ENCODE data around the gene CASTOR1. TPM values are rescaled to one million over a fixed set of nuclear protein-coding genes. Genes with fewer than 3 reads are reported as not detected.

The CASTOR1 gene
- total RNA-seq, 1 donor from 2014 or later: 5.0 TPM

DNA sequence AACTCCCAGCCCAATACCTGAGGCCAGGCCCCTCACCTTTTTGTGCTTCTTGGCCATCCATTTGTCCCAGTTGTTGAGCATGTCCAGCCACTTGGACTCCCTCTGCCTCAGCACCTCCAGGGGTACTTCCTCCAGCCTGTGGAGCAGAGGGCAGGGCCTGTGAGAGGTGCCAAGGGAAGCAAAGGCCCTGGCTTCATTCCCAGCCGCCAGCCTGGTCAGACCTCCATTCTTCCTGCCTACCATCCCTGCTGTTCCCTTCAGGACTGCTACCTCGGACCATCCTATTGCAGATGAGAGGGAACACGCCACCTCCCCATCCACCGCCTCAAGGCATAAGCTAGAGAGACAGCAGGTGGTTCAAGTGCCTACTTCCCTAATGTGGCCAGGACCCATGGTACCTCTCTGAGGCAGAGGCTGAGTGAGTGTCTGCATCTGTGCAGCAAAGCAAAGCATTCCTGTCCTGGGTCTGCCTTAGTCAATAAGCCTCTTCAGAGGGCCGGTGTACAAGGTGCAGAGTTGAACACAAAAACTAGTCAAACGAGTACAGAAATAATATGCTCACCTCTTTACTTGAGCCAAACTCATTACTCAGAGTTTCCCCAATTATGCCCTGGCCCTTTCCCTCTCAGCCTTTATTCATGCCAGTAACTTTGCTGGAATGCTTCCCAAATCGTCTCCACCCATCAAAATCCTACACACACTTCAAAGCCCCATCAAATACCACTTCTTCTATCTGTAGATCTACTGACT, 15.4 kb upstream of the CASTOR1 start:
- intact Hi-C loops (cut with DNase I): loop anchor here (2.0 kb wide), 1 partner anchor 14 kb away; no protein-coding TSS in a partner anchor
- no peak for DNase-seq (ENCODE audit: low spot score)

DNA sequence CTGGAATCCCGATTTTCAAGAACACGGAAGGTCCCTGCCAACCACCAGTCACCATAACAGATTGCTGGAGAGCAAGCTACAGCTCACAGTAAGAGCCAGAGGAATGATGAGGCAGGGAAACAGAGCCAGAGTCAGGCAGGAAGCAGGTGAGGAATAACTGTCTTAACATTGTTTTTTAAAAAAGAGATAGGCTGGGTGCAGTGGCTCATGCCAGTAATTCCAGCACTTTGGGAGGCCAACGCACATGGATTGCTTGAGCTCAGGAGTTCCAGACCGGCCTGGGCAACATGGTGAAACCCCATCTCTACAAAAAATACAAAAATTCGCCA, 13.5 kb upstream of the CASTOR1 start:
- intact Hi-C loops (cut with DNase I): no loop called here
- no peak for DNase-seq (ENCODE audit: low spot score)

- DNase-seq (ENCODE audit: low spot score): peak; percentile 84
- intact Hi-C loops (cut with DNase I): no loop called here
These were observed 12.9 kb upstream of the CASTOR1 start for GRCh38 chr22:30301995-30302809.

DNA sequence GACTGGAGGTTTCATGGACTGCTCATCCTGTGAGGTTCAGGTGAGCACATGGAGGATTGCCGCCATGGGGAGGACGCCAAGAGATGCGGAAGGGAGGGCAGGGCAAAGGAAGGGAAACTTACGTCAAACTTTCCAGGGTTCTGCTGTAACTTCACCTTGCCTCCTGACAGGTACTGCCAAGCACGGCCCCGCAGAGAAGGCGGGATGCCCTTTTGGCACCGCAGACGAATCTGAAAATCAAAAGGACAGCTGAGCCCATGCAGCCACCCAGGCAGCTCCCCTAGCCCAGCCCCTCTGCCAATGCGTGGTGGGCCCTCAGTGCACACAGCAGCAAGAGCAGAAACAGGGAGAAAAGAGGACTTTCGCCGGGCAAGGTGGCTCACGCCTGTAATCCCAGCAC, 10.0 kb upstream of the CASTOR1 start:
- intact Hi-C loops (cut with DNase I): no loop called here
- no peak for DNase-seq (ENCODE audit: low spot score)

GRCh38 chr22:30297991-30298701, 8.8 kb upstream of the CASTOR1 start:
- no peak for DNase-seq (ENCODE audit: low spot score)
- intact Hi-C loops (cut with DNase I): no loop called here

- no peak for DNase-seq (ENCODE audit: low spot score)
- intact Hi-C loops (cut with DNase I): no loop called here
These were observed 8.1 kb upstream of the CASTOR1 start for GRCh38 chr22:30297276-30297990.

DNA sequence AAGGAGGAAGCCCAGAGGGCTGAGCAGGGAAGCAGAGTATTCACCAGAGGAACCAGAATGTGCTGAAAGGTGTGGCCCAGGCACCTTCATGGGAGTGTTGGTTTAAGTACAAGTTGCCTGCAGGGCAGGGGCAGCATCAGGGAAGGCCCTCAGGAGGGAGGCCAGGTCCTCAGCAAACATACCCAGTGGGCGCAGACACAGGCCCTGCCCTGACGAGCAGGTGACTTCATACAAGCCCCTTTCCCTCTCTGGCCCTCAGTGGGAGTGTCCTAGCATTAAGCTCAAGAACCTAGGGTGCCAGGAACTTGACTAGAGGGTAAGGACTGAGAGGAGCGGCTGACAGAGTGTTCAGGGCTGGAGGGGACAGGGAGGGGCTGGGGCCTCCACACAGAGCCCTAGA, 7.5 kb upstream of the CASTOR1 start:
- DNase-seq (ENCODE audit: low spot score): no peak

GRCh38 chr22:30296324-30296723, 7.0 kb upstream of the CASTOR1 start:
- DNase-seq (ENCODE audit: low spot score): no peak
- intact Hi-C loops (cut with DNase I): no loop called here

More for the DNA sequence above, 7.5 kb upstream of the CASTOR1 start:
- intact Hi-C loops (cut with DNase I): no loop called here

DNA sequence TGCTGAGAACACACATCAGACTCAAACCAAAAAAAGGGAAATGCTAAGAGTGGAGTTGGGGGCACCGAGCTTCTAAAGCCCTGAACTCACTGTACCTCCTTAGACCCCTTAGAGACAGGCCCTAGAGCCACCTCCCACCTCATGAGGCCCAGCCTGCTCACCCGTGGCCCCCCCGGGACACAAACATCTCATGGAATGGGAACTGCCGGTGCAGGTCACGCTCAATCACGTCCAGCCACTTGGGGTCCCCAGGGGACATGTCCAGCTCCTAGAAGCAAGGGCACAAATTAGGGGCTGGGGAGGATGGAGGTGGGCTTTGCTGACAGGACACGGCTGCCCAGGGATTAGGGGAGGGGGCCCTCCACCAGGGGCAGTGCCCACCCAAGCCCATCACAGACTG, 6.3 kb upstream of the CASTOR1 start:
- DNase-seq (ENCODE audit: low spot score): no peak
- intact Hi-C loops (cut with DNase I): no loop called here

GRCh38 chr22:30294830-30295229, 5.5 kb upstream of the CASTOR1 start:
- DNase-seq (ENCODE audit: low spot score): no peak
- intact Hi-C loops (cut with DNase I): no loop called here

- intact Hi-C loops (cut with DNase I): no loop called here
- no peak for DNase-seq (ENCODE audit: low spot score)
These were observed 4.8 kb upstream of the CASTOR1 start for GRCh38 chr22:30294066-30294465.

DNA sequence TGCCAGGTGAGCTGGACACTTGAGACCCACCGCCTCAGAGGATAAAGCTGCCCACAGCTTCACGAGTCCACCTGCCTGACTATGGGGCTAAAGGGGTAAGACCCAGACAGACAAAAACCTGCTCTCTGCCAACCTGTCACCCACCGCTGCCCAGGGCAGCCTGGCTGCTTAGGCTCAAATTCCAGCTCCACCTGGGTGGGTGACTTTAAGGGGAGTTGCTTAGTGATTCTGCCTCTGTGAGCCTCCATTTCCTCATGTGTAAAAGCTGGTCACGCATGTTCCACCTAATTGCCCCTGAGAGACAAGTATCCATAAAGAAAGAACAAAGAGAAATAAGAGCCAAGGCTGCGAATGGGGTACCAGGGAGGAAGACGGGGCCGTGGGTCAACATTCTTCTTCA, 3.7 kb upstream of the CASTOR1 start:
- no peak for DNase-seq (ENCODE audit: low spot score)

DNA sequence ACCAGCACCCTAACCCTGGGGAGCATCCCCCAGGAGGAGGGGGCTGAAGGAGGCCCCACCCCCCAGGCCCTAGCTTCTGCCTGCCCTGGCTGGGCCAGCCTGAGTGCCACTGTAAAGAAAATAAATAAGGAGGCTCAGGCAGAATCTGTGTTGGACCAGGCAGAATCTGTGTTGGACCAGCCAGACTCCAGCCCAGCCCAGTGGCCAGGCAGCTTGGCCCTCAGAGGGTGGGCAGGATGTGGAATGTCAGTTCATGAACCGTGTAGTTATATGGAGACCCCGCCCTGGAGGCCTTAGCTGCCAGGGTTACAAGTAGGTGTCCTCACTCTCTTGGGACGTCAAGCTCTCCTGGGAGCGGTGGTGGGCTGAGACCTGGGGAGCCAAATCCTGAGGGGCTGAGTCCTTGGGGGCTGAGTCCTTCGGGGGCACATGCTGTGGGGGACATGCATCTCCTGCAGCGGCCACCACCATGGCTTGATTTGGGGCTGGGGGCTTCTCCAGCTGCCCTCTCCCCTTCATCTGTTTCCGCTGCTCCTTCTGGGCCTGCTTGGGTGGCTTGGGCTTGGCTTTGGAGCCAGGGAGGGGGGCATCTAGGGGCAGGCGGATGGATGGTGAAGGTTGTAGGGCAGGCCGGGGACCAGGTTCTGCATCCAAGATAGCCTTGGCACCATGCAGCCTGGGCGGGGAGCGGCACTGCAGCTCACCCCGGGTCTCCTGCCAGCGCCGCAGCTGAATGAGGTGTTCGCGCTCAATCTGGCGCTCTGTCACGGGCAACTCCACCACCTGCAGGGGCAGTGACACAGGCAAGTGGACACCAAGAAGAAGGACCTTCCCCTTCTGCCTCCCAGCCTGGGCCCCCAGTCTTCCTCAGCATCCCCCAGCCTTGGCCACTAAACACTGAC, 3.0 kb upstream of the CASTOR1 start:
- intact Hi-C loops (cut with DNase I): no loop called here
- DNase-seq (ENCODE audit: low spot score): no peak

More for the DNA sequence above, 3.7 kb upstream of the CASTOR1 start:
- intact Hi-C loops (cut with DNase I): no loop called here

DNA sequence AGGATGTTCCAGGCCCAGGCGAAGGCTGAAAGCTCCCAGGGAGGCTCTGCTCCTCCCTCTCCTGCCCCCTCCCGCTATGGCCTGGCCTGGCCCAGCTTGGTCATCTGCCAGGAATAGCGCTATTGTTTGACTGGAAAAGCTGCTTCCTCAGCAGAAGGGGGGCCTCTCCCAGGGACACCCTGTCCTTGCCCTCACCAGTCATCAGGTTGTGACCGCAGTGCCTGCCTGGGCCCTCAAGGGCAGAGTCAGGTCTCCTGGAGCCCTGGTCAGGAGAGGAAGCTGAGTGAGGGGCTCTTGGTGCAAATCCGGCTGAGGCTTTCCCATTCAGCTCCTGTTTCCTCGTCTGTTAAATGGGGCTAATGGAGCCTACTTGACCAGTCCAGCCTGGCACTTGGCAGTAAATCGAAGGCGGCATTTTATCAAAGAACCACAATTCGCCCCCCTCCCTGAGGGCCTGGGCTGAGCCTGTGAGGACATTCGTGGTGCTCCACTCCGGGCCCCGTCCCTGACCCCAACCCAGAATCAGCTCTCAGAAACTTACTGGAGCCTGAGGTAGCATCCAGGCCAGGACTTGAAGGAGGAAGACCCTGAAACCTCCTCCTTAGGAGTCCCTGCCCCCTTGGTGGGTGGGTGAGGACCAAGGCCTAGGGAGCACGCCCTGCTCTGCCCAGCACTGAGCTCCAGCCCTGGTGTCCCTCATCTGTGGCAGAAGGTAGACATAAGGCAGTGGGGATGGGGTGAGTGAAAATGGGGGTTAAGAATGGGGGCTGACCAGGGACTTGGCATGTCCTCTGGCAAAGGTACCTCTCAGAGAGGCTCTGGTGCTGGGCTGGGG, 2.0 kb upstream of the CASTOR1 start:
- intact Hi-C loops (cut with DNase I): loop anchor here (2.0 kb wide), 1 partner anchor 14 kb away; no protein-coding TSS in a partner anchor
- peak; percentile 91 for DNase-seq (ENCODE audit: low spot score)

DNA sequence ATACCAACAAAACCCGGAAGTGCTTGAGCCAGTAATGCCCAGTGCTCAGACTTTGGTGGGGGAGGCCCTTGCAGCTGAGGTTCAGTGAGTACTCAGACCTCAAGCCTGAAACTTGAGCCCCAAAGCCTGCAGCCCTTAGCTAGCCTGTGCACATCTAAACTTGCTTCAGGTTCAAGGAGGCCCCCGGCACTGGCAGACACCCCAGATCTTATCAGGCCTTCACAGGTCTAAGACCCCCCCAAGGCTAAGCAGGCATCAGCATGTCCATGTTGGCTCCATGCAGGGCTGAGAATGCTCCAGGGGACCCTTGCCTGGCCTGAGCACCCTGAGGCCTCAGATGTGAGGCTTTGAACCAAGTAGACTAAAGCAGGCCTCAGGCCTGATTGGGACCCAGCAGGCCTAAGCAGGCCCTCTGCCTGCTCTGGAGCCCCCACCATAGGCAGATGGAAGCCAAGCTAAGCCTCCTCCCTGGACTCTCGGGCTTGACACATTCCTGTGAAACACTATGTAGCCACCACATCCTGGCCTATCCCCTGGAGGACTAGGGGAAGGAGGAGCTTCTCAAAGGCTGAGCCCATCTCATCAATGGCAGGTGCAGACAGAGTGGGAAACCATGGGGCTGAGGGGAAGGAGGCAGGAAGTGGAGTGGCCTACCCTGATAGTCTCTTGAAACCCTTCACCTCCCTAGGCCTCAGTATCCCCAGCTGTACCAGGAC, 1.2 kb upstream of the CASTOR1 start:
- intact Hi-C loops (cut with DNase I): loop anchor here (2.0 kb wide), 1 partner anchor 14 kb away; no protein-coding TSS in a partner anchor
- DNase-seq (ENCODE audit: low spot score): no peak

GRCh38 chr22:30289980-30290313, 642 bp upstream of the CASTOR1 start:
- no peak for DNase-seq (ENCODE audit: low spot score)
- intact Hi-C loops (cut with DNase I): loop anchor here (1.0 to 2.0 kb wide), 4 partner anchors 15 to 134 kb away; partner anchors contain the start of genes SF3A1 and TBC1D10A
